ENCODE measurements around the gene AIDA.
"Not testable (repeated sequence)": the region's sequence is repeated elsewhere in the genome, so short reads cannot be mapped to it uniquely, and the experiment has no call there.

Gene AIDA

GRCh38 chr1:222694927-222695326 is 17.4 kb downstream of the AIDA start:
- H3K27ac ChIP-seq (ENCODE audit: low read depth, low read length): no peak overlapping the region
- peaks cover 0 to 7% (median 2%) of the 10 kb centered on the region in 5 donors for H3K4me1 ChIP-seq (ENCODE audit: control insufficient read depth in 5 of 5, insufficient read depth in 5 of 5, low read length in 5 of 5)
- no peak overlapping the region for H3K4me3 ChIP-seq (ENCODE audit: low read depth in 1 of 5, low read length in 5 of 5)
- peak overlapping the region in 1 of 5 donors; percentile 40 for H3K9ac ChIP-seq (ENCODE audit: low read length in 5 of 5)
- H3K27me3 ChIP-seq (ENCODE audit: control insufficient read depth in 5 of 5, insufficient read depth in 4 of 5, low read length in 5 of 5): no peaks in the 10 kb centered on the region
- H3K36me3 ChIP-seq (ENCODE audit: control insufficient read depth in 5 of 5, insufficient read depth in 5 of 5, low read length in 5 of 5): peaks cover 5 to 30% (median 15%) of the 10 kb centered on the region in 5 donors
- no peaks in the 10 kb centered on the region for H3K9me3 ChIP-seq (ENCODE audit: control insufficient read depth in 5 of 5, low read length in 5 of 5)

GRCh38 chr1:222691016-222691415 is 21.3 kb downstream of the AIDA start:
- no peak overlapping the region for H3K4me3 ChIP-seq (ENCODE audit: low read depth in 1 of 5, low read length in 5 of 5)
- no peak overlapping the region for H3K9ac ChIP-seq (ENCODE audit: low read length in 5 of 5)
- H3K9me3 ChIP-seq (ENCODE audit: control insufficient read depth in 5 of 5, low read length in 5 of 5): no peaks in the 10 kb centered on the region
- no peaks in the 10 kb centered on the region for H3K27me3 ChIP-seq (ENCODE audit: control insufficient read depth in 5 of 5, insufficient read depth in 4 of 5, low read length in 5 of 5)
- H3K36me3 ChIP-seq (ENCODE audit: control insufficient read depth in 5 of 5, insufficient read depth in 5 of 5, low read length in 5 of 5): peaks cover 10 to 35% (median 25%) of the 10 kb centered on the region in 5 donors
- peaks cover 0 to 3% (median 0%) of the 10 kb centered on the region in 5 donors for H3K4me1 ChIP-seq (ENCODE audit: control insufficient read depth in 5 of 5, insufficient read depth in 5 of 5, low read length in 5 of 5)
- no peak overlapping the region for H3K27ac ChIP-seq (ENCODE audit: low read depth, low read length)

- Histone ChIP-seq H3K27me3 (ENCODE audit: control insufficient read depth in 5 of 5, insufficient read depth in 4 of 5, low read length in 5 of 5) (no peaks in the 10 kb centered on the region), H3K9ac (ENCODE audit: low read length in 5 of 5) (no peak overlapping the region), H3K36me3 (ENCODE audit: control insufficient read depth in 5 of 5, insufficient read depth in 5 of 5, low read length in 5 of 5) (peaks cover 33 to 45% (median 40%) of the 10 kb centered on the region in 5 donors), H3K9me3 (ENCODE audit: control insufficient read depth in 5 of 5, low read length in 5 of 5) (no peaks in the 10 kb centered on the region), H3K27ac (ENCODE audit: low read depth, low read length) (no peak overlapping the region), H3K4me3 (ENCODE audit: low read depth in 1 of 5, low read length in 5 of 5) (no peak overlapping the region), H3K4me1 (ENCODE audit: control insufficient read depth in 5 of 5, insufficient read depth in 5 of 5, low read length in 5 of 5) (no peaks in the 10 kb centered on the region)
These were observed 32.2 kb downstream of the AIDA start for GRCh38 chr1:222680080-222680479.

GRCh38 chr1:222670110-222670509 is 42.2 kb downstream of the AIDA start:
- Histone ChIP-seq H3K4me3 (ENCODE audit: low read depth in 1 of 5, low read length in 5 of 5) (no peak overlapping the region), H3K4me1 (ENCODE audit: control insufficient read depth in 5 of 5, insufficient read depth in 5 of 5, low read length in 5 of 5) (no peaks in the 10 kb centered on the region), H3K9me3 (ENCODE audit: control insufficient read depth in 5 of 5, low read length in 5 of 5) (no peaks in the 10 kb centered on the region), H3K27ac (ENCODE audit: low read depth, low read length) (no peak overlapping the region), H3K36me3 (ENCODE audit: control insufficient read depth in 5 of 5, insufficient read depth in 5 of 5, low read length in 5 of 5) (peaks cover 46 to 67% (median 58%) of the 10 kb centered on the region in 5 donors), H3K9ac (ENCODE audit: low read length in 5 of 5) (no peak overlapping the region), H3K27me3 (ENCODE audit: control insufficient read depth in 5 of 5, insufficient read depth in 4 of 5, low read length in 5 of 5) (no peaks in the 10 kb centered on the region)

- H3K9ac ChIP-seq (ENCODE audit: low read length in 5 of 5); H3K4me3 ChIP-seq (ENCODE audit: low read depth in 1 of 5, low read length in 5 of 5); H3K27me3 ChIP-seq (ENCODE audit: control insufficient read depth in 5 of 5, insufficient read depth in 4 of 5, low read length in 5 of 5); H3K4me1 ChIP-seq (ENCODE audit: control insufficient read depth in 5 of 5, insufficient read depth in 5 of 5, low read length in 5 of 5); H3K9me3 ChIP-seq (ENCODE audit: control insufficient read depth in 5 of 5, low read length in 5 of 5); H3K27ac ChIP-seq (ENCODE audit: low read depth, low read length): not testable (repeated sequence)
- H3K36me3 ChIP-seq (ENCODE audit: control insufficient read depth in 5 of 5, insufficient read depth in 5 of 5, low read length in 5 of 5): peaks cover 42 to 68% (median 61%) of the 10 kb centered on the region in 5 donors
These were observed 43.2 kb downstream of the AIDA start for GRCh38 chr1:222669107-222669506.

GRCh38 chr1:222668184-222668583 is 44.1 kb downstream of the AIDA start:
- not testable (repeated sequence) for H3K27ac ChIP-seq (ENCODE audit: low read depth, low read length); H3K9ac ChIP-seq (ENCODE audit: low read length in 5 of 5); H3K4me3 ChIP-seq (ENCODE audit: low read depth in 1 of 5, low read length in 5 of 5); H3K4me1 ChIP-seq (ENCODE audit: control insufficient read depth in 5 of 5, insufficient read depth in 5 of 5, low read length in 5 of 5); H3K27me3 ChIP-seq (ENCODE audit: control insufficient read depth in 5 of 5, insufficient read depth in 4 of 5, low read length in 5 of 5); H3K9me3 ChIP-seq (ENCODE audit: control insufficient read depth in 5 of 5, low read length in 5 of 5)
- H3K36me3 ChIP-seq (ENCODE audit: control insufficient read depth in 5 of 5, insufficient read depth in 5 of 5, low read length in 5 of 5): peaks cover 50 to 74% (median 67%) of the 10 kb centered on the region in 5 donors

GRCh38 chr1:222665964-222666363 is 46.3 kb downstream of the AIDA start:
- H3K4me1 ChIP-seq (ENCODE audit: control insufficient read depth in 5 of 5, insufficient read depth in 5 of 5, low read length in 5 of 5): no peaks in the 10 kb centered on the region
- no peaks in the 10 kb centered on the region for H3K9me3 ChIP-seq (ENCODE audit: control insufficient read depth in 5 of 5, low read length in 5 of 5)
- peaks cover 57 to 77% (median 70%) of the 10 kb centered on the region in 5 donors for H3K36me3 ChIP-seq (ENCODE audit: control insufficient read depth in 5 of 5, insufficient read depth in 5 of 5, low read length in 5 of 5)
- H3K27me3 ChIP-seq (ENCODE audit: control insufficient read depth in 5 of 5, insufficient read depth in 4 of 5, low read length in 5 of 5): no peaks in the 10 kb centered on the region
- no peak overlapping the region for H3K4me3 ChIP-seq (ENCODE audit: low read depth in 1 of 5, low read length in 5 of 5)
- H3K9ac ChIP-seq (ENCODE audit: low read length in 5 of 5): no peak overlapping the region
- H3K27ac ChIP-seq (ENCODE audit: low read depth, low read length): no peak overlapping the region

- H3K27me3 ChIP-seq (ENCODE audit: control insufficient read depth in 5 of 5, insufficient read depth in 4 of 5, low read length in 5 of 5): no peaks in the 10 kb centered on the region
- H3K27ac ChIP-seq (ENCODE audit: low read depth, low read length): no peak overlapping the region
- no peaks in the 10 kb centered on the region for H3K9me3 ChIP-seq (ENCODE audit: control insufficient read depth in 5 of 5, low read length in 5 of 5)
- no peak overlapping the region for H3K4me3 ChIP-seq (ENCODE audit: low read depth in 1 of 5, low read length in 5 of 5)
- H3K4me1 ChIP-seq (ENCODE audit: control insufficient read depth in 5 of 5, insufficient read depth in 5 of 5, low read length in 5 of 5): no peaks in the 10 kb centered on the region
- H3K36me3 ChIP-seq (ENCODE audit: control insufficient read depth in 5 of 5, insufficient read depth in 5 of 5, low read length in 5 of 5): peaks cover 71 to 91% (median 78%) of the 10 kb centered on the region in 5 donors
- no peak overlapping the region for H3K9ac ChIP-seq (ENCODE audit: low read length in 5 of 5)
These were observed 48.8 kb downstream of the AIDA start for GRCh38 chr1:222663431-222663934.

GRCh38 chr1:222657899-222658298 is 54.4 kb downstream of the AIDA start:
- Histone ChIP-seq H3K36me3 (ENCODE audit: control insufficient read depth in 5 of 5, insufficient read depth in 5 of 5, low read length in 5 of 5) (peaks cover 82 to 90% (median 88%) of the 10 kb centered on the region in 5 donors), H3K9me3 (ENCODE audit: control insufficient read depth in 5 of 5, low read length in 5 of 5) (no peaks in the 10 kb centered on the region), H3K4me1 (ENCODE audit: control insufficient read depth in 5 of 5, insufficient read depth in 5 of 5, low read length in 5 of 5) (peaks cover 0 to 7% (median 4%) of the 10 kb centered on the region in 5 donors), H3K27ac (ENCODE audit: low read depth, low read length) (no peak overlapping the region), H3K4me3 (ENCODE audit: low read depth in 1 of 5, low read length in 5 of 5) (no peak overlapping the region), H3K9ac (ENCODE audit: low read length in 5 of 5) (peak overlapping the region in 1 of 5 donors; percentile 19), H3K27me3 (ENCODE audit: control insufficient read depth in 5 of 5, insufficient read depth in 4 of 5, low read length in 5 of 5) (no peaks in the 10 kb centered on the region)

- no peaks in the 10 kb centered on the region for H3K9me3 ChIP-seq (ENCODE audit: control insufficient read depth in 5 of 5, low read length in 5 of 5)
- H3K27me3 ChIP-seq (ENCODE audit: control insufficient read depth in 5 of 5, insufficient read depth in 4 of 5, low read length in 5 of 5): no peaks in the 10 kb centered on the region
- H3K4me1 ChIP-seq (ENCODE audit: control insufficient read depth in 5 of 5, insufficient read depth in 5 of 5, low read length in 5 of 5): peaks cover 0 to 7% (median 4%) of the 10 kb centered on the region in 5 donors
- H3K36me3 ChIP-seq (ENCODE audit: control insufficient read depth in 5 of 5, insufficient read depth in 5 of 5, low read length in 5 of 5): peaks cover 82 to 90% (median 88%) of the 10 kb centered on the region in 5 donors
- H3K27ac ChIP-seq (ENCODE audit: low read depth, low read length): no peak overlapping the region
- H3K4me3 ChIP-seq (ENCODE audit: low read depth in 1 of 5, low read length in 5 of 5): no peak overlapping the region
- H3K9ac ChIP-seq (ENCODE audit: low read length in 5 of 5): no peak overlapping the region
These were observed 55.7 kb downstream of the AIDA start for GRCh38 chr1:222656391-222657155.
